ENCODE measurements around the gene CUL9. TPM values are rescaled to one million over a fixed set of nuclear protein-coding genes. Genes with fewer than 3 reads are reported as not detected.
A peak's percentile ranks its signal among the peaks of the same experiment; 100 is the strongest.

CUL9 gene
- total RNA-seq, 1 donor from 2014 or later = 37.4 TPM

DNA sequence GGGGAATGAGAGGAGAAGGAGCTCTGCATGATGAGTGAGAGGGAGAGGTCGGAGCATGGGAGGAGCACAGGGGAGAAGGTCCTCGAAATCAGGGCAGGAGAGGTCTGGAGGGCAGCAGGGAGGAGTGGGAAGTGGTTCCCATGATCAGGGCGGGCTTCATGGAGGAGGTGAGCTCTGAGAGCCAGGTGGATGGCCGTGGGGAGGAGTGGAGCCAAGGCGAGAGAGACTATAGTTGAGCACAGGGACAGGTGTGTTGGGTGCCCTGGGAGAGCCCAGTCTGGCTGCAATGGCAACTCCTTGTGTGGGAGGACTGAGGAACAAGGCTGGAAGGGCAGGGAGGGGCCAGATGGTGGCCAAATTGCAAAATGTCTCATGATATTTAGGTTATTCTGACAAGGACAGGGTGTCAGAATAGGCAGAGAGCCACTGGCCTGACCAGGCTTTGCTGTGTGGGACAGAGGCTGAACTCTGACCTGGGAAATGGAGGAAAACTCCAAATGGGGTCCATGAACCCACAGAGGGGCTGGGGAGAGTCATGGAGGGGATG lies 82.7 kb downstream of the CUL9 start:
- Histone ChIP-seq H3K36me3 (no peaks in the 10 kb centered on the region), H3K27me3 (peaks cover 6% of the 10 kb centered on the region), H3K9me3 (no peaks in the 10 kb centered on the region), H3K27ac (no peak overlapping the region), H3K4me1 (peaks cover 6% of the 10 kb centered on the region), H3K4me3 (no peak overlapping the region)
- TF ChIP-seq CTCF (IDR thresholded peaks at IDR 0.05) = no peak
- intact Hi-C loops (cut with DNase I) = no loop called here
- DNase-seq (no peak), ATAC-seq (peak; percentile 5)

DNA sequence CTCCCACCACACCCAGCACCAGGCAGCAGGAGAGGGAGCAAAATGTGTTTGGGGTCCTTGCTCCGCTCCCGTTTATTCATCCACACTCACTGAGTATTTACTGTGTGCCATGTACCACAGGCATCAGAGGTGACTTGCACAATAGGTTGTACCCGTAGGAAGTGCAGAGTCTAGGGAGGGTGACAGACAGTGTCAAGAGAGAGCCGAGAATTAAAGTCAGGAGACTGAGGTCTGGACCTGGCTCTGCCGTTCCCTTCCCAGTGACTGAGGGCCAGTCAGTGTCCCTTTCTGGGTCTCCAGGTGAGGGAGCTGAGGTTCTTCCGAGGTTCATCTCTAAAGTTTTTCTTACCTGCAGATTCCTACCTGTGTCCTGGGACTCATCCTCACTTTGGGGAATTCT lies 83.6 kb downstream of the CUL9 start:
- no peak for ATAC-seq
- Histone ChIP-seq H3K4me3 (no peak overlapping the region), H3K27ac (no peak overlapping the region), H3K4me1 (peaks cover 6% of the 10 kb centered on the region), H3K9me3 (no peaks in the 10 kb centered on the region), H3K27me3 (peaks cover 8% of the 10 kb centered on the region), H3K36me3 (no peaks in the 10 kb centered on the region)
- TF ChIP-seq CTCF (IDR thresholded peaks at IDR 0.05) = no peak
- DNase-seq = no peak
- intact Hi-C loops (cut with DNase I) = no loop called here

DNA sequence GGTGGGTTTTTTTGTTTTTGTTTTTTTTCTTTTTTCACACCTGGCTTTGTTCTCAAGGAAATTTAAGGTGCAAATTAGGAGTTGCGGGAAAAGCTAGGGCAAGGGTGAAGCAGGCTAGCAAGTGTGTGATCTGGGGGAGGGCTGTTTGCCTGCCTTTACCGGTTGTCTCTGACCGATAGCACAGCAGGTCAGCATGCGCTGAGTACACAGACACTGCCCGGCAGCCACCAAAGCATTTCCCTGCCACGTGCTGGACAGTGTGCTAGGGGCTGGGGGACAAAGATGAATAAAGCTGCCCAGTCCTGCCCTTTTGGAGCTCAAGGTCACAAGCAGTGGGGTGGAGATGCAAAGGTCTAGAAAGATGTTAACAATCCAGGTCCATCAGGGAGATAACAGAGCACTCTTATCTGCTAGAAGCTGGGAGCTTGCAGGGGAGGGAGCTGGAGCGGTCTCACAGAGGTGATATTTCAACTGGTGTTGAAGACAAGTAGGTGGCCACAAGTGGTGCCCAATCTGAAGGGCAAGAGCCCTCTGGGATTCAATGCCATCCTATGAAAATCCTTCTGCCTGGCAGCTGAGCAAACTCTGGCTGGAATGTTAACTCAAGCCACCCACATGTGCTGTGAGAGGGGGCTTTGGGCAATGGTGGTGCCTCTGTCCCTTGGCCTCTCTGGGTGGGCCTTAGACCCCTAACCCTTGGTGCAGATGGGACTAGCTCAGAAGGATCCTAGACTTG lies 85.8 kb downstream of the CUL9 start:
- Histone ChIP-seq H3K27ac (no peak overlapping the region), H3K4me1 (peaks cover 6% of the 10 kb centered on the region), H3K4me3 (no peak overlapping the region), H3K27me3 (peaks cover 8% of the 10 kb centered on the region), H3K9me3 (no peaks in the 10 kb centered on the region), H3K36me3 (no peaks in the 10 kb centered on the region)
- intact Hi-C loops (cut with DNase I) = no loop called here
- no peak for TF ChIP-seq CTCF (IDR thresholded peaks at IDR 0.05)
- no peak for DNase-seq
- ATAC-seq = no peak

GRCh38 chr6:43268355-43268700 lies 86.3 kb downstream of the CUL9 start:
- ATAC-seq (no peak), DNase-seq (no peak)
- Histone ChIP-seq H3K4me1 (peaks cover 6% of the 10 kb centered on the region), H3K27me3 (peaks cover 8% of the 10 kb centered on the region), H3K9me3 (no peaks in the 10 kb centered on the region), H3K36me3 (no peaks in the 10 kb centered on the region), H3K4me3 (no peak overlapping the region), H3K27ac (no peak overlapping the region)
- TF ChIP-seq CTCF (IDR thresholded peaks at IDR 0.05) = no peak
- intact Hi-C loops (cut with DNase I) = no loop called here

DNA sequence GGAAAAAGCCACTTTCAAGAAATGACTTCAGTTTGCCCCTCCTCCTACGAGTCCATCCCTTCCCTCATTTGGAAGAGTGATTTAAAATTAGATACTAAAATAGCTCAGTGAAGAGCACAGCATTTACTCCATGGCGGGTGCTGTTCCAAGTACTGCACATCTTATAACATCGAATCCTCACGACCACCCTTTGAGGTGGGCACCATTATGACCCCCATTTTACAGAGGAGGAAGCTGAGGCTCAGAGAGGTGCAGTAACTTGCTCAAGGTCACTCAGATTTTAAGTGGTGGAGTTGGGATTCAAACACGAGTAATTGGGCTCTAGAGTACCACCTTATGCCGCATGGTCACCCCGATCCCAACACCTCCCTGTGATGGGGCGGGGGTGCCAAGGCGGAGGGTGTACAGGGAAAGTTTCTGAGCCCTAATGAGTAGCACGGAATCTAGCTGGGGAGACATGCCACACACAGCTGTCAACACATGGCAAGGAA lies 86.8 kb downstream of the CUL9 start:
- Histone ChIP-seq H3K4me1 (peaks cover 6% of the 10 kb centered on the region), H3K4me3 (peak overlapping the region; percentile 41), H3K9me3 (no peaks in the 10 kb centered on the region), H3K27ac (no peak overlapping the region), H3K27me3 (peaks cover 8% of the 10 kb centered on the region), H3K36me3 (no peaks in the 10 kb centered on the region)
- intact Hi-C loops (cut with DNase I) = no loop called here
- ATAC-seq (no peak), DNase-seq (no peak)
- no peak for TF ChIP-seq CTCF (IDR thresholded peaks at IDR 0.05)

All from upper lobe of right lung (tissue), 1 donor.